Upper lobe of left lung (tissue), 4 donors: ENCODE data around the gene ACBD6.

Experiments
- EP300 ChIP-seq, 4 donors: sonication (generic); formaldehyde crosslinking; IDR thresholded peaks; one replicate each; pipeline ENCODE4 v1.5.1; 2017; ENCODE audit warnings: antibody characterized with exemption in 4 of 4, control low read depth in 2 of 4
- POLR2A ChIP-seq, 4 donors: fragments of 450-650 bp; IDR thresholded peaks; one replicate each; pipeline ENCODE4 v1.5.1; 2016 to 2017; ENCODE audit warnings: antibody characterized with exemption in 4 of 4, mild to moderate bottlenecking in 2 of 4
- POLR2AphosphoS5 ChIP-seq, 2 donors: sonication (generic); formaldehyde crosslinking; IDR thresholded peaks; one replicate each; pipeline ENCODE4 v1.5.1; 2017; ENCODE audit warnings: antibody characterized with exemption in 2 of 2
- TF ChIP-seq, protein P1 (sequence below), 6 experiments: fragments of 450-650 bp in 4 of 6; fragments of 200-600 bp in 2 of 6; sonication (generic) in 2 of 6; IDR thresholded peaks; one replicate each; pipeline ENCODE4 v1.5.1; 2016 to 2019; ENCODE audit warnings: antibody characterized with exemption in 6 of 6

DNA sequence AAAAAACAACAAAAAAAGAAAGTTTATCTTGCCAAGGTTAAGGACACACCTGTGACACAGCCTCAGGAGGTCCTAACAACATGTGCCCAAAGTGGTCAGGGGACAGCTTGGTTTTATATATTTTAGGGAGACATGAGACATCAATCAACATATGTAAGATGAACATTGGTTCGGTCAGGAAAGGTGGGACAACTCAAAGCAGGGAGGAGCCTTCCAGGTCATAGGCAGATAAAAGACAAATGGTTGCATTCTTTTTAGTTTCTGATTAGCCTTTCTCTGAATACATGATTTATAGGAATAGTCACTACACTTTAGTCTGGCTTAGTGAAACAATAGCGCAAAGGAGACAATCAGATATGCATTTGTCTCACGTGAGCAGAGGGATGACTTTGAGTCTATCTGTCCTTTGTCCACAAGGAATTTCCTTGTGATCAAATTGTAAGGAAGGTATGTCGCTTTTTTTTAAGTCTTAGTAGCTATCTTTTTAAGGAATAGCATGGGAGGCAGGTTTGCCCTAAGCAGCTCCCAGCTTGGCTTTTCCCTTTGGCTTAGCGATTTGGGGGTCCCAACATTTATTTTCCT is 33.1 kb upstream of the ACBD6 start:
- no peak for TF ChIP-seq POLR2AphosphoS5 (IDR thresholded peaks at IDR 0.05)
- TF ChIP-seq, protein P1, sequence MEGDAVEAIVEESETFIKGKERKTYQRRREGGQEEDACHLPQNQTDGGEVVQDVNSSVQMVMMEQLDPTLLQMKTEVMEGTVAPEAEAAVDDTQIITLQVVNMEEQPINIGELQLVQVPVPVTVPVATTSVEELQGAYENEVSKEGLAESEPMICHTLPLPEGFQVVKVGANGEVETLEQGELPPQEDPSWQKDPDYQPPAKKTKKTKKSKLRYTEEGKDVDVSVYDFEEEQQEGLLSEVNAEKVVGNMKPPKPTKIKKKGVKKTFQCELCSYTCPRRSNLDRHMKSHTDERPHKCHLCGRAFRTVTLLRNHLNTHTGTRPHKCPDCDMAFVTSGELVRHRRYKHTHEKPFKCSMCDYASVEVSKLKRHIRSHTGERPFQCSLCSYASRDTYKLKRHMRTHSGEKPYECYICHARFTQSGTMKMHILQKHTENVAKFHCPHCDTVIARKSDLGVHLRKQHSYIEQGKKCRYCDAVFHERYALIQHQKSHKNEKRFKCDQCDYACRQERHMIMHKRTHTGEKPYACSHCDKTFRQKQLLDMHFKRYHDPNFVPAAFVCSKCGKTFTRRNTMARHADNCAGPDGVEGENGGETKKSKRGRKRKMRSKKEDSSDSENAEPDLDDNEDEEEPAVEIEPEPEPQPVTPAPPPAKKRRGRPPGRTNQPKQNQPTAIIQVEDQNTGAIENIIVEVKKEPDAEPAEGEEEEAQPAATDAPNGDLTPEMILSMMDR (IDR thresholded peaks at IDR 0.05): no peak
- TF ChIP-seq POLR2A (IDR thresholded peaks at IDR 0.05): no peak
- no peak for TF ChIP-seq EP300 (IDR thresholded peaks at IDR 0.05)
